ENCODE data around the gene SEC63.

SEC63 gene

GRCh38 chr6:107853230-107853629, 104.8 kb downstream of the SEC63 start:
- no peak for DNase-seq

DNA sequence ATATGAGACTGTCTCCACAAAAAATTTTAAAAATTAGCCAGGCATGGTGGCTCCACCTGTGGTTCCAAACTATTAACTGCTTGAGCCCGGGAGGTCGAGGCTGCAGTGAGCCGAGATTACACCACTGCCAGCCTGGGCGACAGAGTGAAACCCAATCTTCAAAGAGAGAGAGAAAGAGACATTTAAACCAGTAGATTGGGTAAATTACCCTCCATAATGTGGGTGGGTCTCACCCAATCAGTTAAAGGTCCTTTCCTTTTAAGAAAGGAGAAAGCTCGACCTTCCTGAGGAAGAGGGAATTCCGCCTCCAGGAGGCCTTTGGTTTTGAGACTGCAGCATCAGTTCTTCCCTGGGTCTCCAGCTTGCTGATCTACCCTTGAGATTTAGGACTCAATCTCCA, 108.7 kb downstream of the SEC63 start:
- DNase-seq: no peak

- peak; percentile 85 for DNase-seq
Measured at GRCh38 chr6:107847844-107848802, 109.9 kb downstream of the SEC63 start.

- DNase-seq: no peak
Measured at GRCh38 chr6:107846262-107846795, 111.7 kb downstream of the SEC63 start.

- DNase-seq: no peak
Measured at GRCh38 chr6:107845777-107846176, 112.2 kb downstream of the SEC63 start.

- no peak for DNase-seq
Measured at GRCh38 chr6:107843400-107843799, 114.6 kb downstream of the SEC63 start.

DNA sequence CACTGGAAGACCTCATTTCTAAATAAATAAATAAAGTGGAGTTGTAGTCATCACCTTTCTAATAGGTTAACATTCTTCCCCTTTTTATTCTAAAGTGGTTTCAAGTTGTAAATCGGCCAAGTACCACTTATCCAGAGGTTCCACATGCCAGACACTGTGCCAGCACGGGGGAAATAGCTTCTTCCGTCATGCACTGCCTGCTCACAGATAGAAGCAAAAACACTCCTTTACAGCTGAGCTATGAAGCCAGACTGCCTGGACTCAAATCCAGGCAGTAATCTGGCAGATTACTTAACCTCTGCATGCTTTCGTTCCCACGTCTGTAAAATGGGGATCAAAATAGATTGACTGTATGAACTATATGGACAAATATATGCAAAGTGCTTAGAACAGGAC, 116.7 kb downstream of the SEC63 start:
- no peak for DNase-seq

DNA sequence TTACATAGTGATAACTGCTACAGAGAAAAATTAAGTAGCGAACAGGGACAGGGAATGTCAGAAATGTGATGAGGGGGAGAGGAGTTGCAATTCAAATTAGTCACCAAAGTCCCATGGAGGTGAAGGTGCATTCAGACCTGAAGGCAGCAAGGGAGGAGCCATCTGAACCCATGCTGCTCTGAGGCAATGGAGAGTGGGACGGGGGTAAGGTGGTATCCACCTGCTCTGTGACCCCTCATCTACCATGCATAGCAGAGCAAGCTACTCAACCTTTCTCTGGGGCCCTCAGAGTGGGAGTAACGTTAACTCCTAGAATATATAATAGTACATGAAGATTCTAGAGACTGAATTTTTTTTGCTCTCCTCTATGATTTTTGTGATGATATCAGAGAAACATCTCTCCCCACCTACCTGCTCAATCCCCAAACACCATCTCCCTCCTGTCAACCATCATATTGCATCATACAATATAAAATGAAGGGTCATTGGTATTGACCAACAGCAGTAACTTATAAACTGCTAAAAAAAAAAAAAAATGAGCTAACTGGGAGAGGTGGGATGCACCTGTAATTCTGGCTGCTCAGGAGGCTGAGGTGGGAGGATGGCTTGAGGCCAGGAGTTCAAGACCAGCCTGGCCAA, 117.3 kb downstream of the SEC63 start:
- DNase-seq: no peak

DNA sequence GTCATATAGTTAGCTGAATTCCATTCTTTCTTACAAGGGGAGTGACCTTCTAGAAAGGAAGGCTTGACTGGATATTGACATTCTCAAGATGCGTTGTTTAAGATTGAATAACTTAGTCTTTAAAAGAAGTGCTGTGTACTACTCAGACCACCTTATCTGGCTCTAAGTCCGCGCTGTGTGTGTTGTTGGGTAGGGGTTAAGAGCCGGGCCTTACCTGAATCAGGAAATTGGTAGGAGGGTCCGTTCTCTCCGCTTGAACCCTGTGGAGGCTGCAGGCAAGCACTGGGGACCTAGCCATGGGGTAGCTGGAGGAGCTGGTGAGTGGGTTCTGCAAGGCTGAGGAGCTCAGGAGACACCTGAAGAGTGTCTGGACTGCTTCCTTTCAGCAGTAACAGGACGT, 124.9 kb downstream of the SEC63 start:
- DNase-seq: no peak

DNA sequence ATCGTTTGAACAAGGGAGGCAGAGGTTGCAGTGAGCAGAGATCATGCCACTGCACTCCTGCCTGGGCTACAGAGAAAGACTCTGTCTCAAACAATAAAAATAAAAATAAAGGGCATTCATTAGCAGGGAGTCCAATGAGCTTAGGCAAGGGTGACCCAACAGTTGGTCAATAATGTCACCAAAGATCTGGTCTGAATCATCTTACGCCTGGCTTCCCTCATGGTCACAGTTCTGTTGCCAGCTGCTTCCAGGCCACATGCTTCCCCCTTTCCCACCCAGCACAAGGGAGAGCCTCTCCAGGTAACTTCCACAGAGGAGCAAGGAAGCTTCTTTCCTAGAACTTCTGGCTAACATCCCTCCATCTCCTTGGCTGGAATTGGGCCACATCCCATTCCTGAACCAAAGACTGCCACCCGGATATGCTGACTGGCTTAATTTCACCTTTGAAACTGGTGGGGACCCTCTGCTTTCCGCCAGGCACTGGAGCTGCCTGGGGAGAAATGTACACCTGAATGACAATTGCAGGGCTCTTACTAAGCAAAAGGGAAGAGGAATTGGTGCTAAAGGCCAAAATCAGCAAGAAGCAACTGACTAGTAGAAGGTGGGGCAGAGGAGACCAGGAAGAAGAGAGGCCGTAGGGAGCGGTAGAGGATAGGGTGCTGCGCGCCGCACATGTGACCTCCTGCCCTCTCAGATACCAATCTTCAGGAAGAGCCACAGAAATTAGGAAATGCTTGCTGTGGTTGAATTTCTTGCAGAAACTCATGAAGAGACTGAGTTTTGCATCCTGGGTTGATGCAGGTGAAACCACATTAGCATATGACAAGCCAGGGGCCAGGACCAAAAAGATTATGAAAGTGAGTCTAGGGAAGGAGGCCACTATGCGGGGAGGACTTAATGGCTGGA, 125.6 kb downstream of the SEC63 start:
- DNase-seq: no peak

DNA sequence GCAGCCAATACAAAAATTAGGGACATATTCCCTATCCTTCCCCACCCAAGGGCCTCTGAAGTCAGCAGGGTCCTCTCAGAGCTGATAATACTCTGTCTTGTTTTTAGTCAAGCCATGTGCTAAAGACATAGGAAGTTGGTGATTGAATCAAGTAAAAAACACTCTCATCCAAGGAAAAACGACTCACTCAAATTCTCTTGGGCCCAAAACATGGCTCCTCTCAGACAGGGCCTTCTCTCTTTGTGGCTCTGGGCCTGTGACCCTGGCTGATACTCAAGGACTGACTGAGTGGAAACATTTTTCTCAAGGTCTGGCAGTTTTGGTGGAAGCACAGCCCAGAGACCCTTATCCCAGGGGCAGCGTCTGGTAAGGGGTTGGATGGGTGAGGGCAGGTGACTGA, 127.9 kb downstream of the SEC63 start:
- no peak for DNase-seq

- no peak for DNase-seq
Measured at GRCh38 chr6:107827541-107827940, 130.5 kb downstream of the SEC63 start.

DNA sequence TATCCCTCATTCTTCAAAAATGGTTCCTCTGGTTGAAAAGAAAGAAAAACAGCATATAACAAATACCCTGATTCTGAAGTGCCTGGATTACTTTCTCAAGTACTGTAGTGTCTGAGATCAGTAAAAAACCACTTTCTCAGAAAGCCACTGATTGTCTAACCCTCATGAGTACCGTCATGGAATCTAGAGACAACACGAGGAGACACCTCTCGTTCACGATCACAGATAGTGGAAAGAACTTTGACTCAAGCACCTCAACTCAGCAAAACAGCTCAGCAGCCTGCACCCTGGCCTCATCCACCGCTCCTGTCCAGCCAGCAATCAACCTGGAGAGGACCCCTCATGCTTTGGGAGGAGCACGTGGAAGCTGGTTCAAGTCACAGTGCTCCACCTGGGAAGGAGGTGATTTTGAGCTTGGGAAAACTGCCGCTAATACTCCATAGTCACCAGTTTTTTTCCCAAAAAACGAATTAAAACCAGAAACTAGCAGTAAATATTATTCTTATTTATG, 134.9 kb downstream of the SEC63 start:
- DNase-seq: no peak

DNA sequence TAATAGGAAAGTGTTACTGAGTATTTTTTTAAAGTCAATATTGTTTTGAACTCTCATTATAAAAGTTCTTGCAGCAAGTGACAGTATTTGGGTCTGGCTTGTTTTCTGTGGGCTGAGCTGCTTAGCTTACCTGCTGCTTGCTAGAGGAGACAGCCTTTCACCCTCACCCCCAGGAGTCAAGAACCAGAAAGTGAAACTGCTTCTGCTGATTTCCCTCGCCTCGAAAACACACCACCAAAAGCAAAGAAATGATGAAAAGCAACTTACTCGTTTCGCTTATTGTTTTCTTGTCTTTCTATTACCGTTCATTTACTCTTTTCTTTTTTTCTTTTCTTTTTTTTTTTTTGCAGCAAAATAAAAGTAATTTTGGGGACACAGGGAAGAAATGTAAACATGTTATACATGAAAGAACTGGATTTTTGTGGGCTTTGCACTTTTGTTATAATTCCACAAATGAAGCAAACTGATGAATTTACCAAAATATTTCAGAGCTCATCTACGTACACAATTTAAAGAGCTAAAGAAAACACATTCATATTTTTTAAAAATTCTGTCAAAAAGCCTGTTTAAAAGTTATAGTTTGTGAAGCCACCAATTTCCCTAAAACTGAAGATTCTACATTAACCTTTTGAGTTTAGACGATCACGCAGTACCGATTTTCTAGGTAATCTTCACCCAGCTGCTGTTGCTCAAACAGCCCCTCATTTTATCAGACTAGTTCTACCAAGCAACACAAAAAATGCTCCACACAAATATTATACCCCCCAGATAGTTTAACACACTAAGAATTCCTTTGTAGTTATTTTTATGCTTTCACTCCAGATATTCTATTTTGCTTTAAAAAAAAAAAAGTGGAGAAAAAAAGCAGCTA, 135.6 kb downstream of the SEC63 start:
- DNase-seq: no peak

GRCh38 chr6:107821591-107821990, 136.4 kb downstream of the SEC63 start:
- no peak for DNase-seq

DNA sequence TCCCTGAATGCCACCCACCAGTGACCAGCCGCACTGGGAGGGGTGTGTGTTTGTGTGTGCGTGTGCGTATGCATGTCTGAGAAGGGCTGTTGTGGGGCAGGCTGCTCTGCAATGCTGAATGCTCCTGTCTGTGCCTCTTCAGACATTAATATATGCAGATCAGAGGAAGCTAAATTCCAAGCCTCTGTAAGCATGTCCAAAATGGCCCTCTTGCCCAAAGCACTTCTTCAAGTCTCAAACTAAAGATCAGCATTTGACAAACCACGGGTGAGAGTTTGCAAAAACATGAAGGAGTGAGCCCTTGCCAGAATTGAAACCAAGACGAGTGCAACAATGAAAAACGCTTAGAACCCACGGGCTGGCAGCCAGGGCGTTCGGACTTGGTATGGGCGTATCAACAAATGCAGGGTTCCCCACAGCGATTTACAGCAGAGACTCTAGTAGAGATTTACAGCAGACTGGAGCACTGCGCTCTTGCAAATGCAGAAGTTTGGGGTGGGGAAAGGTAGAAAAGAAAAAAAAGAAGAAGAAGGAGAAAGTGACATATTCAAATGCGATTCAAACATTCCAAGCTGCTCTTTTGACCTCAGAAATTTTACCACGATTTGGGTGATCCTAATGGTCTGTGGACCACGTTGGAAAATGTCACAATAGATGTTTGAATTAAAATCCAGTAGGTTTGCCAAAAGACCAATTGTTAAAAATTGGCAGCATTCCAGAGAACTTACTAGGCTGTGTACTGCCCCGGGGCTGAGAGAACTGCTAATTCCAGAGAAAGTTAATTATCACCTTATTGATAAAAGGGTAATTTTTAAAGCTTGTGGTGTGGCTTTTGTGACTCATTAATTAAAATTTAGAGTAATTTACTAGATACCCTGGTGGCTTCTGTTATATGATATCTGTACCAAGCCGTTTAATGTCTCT, 137.4 kb downstream of the SEC63 start:
- no peak for DNase-seq

GRCh38 chr6:107819964-107820337, 138.1 kb downstream of the SEC63 start:
- DNase-seq: no peak

DNA sequence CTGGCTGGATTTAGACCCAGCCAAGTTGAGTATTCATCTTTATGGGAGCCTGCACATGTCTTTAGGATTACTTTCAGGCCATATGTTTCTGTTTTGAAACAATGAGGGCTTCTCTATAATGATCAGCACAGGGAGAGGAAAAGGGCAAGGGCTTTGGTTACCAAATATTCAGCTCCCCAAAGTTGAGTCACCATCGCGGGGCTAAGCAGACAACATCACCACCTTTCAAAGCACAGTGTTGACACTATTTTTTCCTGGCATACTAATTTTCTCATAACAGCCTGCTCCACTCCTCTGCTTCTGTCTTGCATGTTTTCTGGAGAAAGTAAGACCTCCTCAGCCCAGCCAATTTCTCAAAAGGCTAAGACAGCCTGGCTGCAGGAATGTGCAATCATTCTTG, 138.8 kb downstream of the SEC63 start:
- DNase-seq: no peak

GRCh38 chr6:107818272-107818671, 139.7 kb downstream of the SEC63 start:
- no peak for DNase-seq

DNA sequence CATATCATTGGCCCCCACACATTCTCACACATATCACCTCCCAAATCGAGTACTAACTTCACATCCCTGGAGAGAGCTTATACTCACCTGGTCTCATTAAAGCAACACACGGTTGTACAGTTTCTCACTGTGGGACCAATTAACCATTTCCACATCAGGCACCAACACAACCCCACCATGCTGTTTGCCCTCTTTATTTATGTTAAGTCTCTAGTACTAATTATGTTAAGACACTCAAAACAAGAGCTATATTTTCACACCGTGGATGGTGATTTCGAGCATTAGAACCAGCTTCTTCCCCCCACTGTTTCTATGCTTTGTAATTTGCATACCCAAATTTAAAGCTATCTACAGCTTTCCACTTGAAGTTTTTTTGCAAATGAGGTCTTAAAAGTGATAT, 140.2 kb downstream of the SEC63 start:
- DNase-seq: no peak
